H1 (cell line): ENCODE data around the gene SPATA13. TPM values are rescaled to one million over a fixed set of nuclear protein-coding genes. Genes with fewer than 3 reads are reported as not detected.

Experiments used
- E2F6 ChIP-seq: IDR thresholded peaks from 2 replicates; pipeline ENCODE4 v1.6.1; 2012; ENCODE audit warnings: inconsistent platforms
- GABPA ChIP-seq: IDR thresholded peaks from 2 replicates; pipeline ENCODE4 v1.6.1; 2011; ENCODE audit warnings: mild to moderate bottlenecking, low read length, moderate library complexity, borderline replicate concordance; ENCODE audit not compliant: insufficient read depth
- JUND ChIP-seq: IDR thresholded peaks from 2 replicates; pipeline ENCODE4 v1.6.1; 2011; ENCODE audit warnings: mild to moderate bottlenecking, improper control_type of control experiment, low read length
- RNF2 ChIP-seq: fragments of 200-900, 300-1000 bp; sonication (generic); IDR thresholded peaks from 2 replicates; pipeline ENCODE4 v1.7.1; 2016; ENCODE audit warnings: borderline replicate concordance, low read depth, mild to moderate bottlenecking, antibody characterized with exemption, low read length; ENCODE audit not compliant: poor library complexity, severe bottlenecking; ENCODE audit errors: missing control alignments
- SIN3A ChIP-seq, 2 experiments: IDR thresholded peaks in 1 of 2; conservative IDR thresholded peaks in 1 of 2; 2 replicates each; pipeline ENCODE4 v1.6.1; 2011 to 2012; ENCODE audit warnings: low read length in 2 of 2, improper control_type of control experiment in 1 of 2, low read depth in 1 of 2, mild to moderate bottlenecking in 1 of 2
- USF2 ChIP-seq: IDR thresholded peaks from 2 replicates; pipeline ENCODE4 v1.6.1; 2011; ENCODE audit warnings: low read length, improper control_type of control experiment
- polyA plus RNA-seq, 7 experiments: library from polyadenylated mRNA; depleted of rRNA in 3 of 7; stranded (reverse) in 5 of 7; unstranded in 2 of 7; fragments of >200 nt in 5 of 7; fragments of 200-250 nt in 2 of 7; gene quantifications; 1 replicate in 5 of 7; 2 replicates in 1 of 7; 4 replicates in 1 of 7; pipeline versions ENCODE4 v1.2.1 to v1.2.3, GENCODE V29; 2011 to 2013; ENCODE audit warnings: missing spikeins in 2 of 7, mixed read lengths in 2 of 7
- total RNA-seq: library from RNA; stranded (reverse); fragmentation: NEBNext Ultra II Directional; extraction: Animal tissue kit (Norgen Biotek cat#: 25700); gene quantifications from 2 replicates; pipeline ENCODE4 v1.2.1, GENCODE V29; 2021

Gene SPATA13
- total and polyA plus RNA-seq, 2 of the 8 experiments (the other 6 are each of a cell fraction or from before 2014, with no cell fraction given): 12.6 to 30.9 TPM

- TF ChIP-seq E2F6 (no peak), RNF2 (no peak), JUND (no peak), SIN3A (conservative IDR thresholded peaks at IDR 0.05 in 1 of 2, IDR thresholded peaks at IDR 0.05 in 1 of 2; ENCODE audit: low read depth in 1 of 2, low read length in 2 of 2) (no peak), GABPA (no peak), USF2 (no peak)
These were observed 127.3 kb downstream of the SPATA13 start (continued) for GRCh38 chr13:24287748-24288287.
